ENCODE measurements around the gene CACNA1H. TPM values are rescaled to one million over a fixed set of nuclear protein-coding genes. Genes with fewer than 3 reads are reported as not detected.

CACNA1H gene
- total RNA-seq, 1 donor from 2014 or later = 2.5 TPM

DNA sequence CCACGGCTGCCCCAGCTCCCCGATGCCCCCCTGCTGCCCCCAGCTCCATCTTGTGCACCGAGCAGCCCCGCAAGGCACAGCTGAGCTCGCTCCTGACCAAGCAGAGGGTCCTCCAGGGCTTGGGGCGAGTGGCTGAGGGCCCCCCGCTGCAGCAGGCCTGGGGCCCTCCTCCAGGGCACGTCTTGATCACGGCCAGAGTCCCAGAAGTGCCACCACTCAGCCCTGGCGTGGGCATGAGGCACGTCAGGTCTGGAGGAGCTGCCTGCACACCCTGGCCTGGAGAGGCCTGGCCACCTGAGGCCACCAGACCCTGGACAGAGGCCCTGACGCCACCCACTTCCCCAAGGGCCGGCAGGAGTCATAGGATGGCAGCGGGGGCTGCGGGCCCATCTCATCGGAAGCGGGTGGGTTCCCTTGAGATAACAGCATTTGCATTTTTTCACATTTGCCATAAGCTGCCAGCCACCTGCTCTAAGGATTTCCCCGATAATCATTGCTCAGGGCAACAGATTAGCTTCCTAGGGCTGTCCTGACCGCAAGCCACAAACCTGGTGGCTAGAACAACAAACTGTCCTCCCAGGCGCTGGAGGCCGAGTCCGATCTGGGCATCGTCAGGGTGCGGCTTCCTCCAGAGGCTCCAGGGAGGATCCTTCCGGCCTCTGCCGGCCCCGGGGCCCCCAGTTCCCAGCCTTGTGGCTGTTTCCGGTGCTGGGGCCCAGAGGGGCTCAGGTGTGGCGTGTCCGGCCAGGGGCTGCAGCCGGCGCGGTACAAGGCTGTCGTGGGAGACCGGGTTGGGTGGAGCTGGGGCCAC, 32.9 kb upstream of the CACNA1H start:
- Histone ChIP-seq H3K36me3 (no peaks in the 10 kb centered on the region), H3K27ac (replicated peaks) (no peak overlapping the region), H3K9me3 (replicated peaks) (no peaks in the 10 kb centered on the region), H3K27me3 (ENCODE audit: low read depth) (peaks cover 100% of the 10 kb centered on the region), H3K4me3 (no peak overlapping the region), H3K4me1 (no peaks in the 10 kb centered on the region)
- no peak for DNase-seq
- TF ChIP-seq CTCF (IDR thresholded peaks at IDR 0.05; ENCODE audit: borderline replicate concordance) = no peak
- intact Hi-C loops (cut with micrococcal nuclease) = no loop called here

DNA sequence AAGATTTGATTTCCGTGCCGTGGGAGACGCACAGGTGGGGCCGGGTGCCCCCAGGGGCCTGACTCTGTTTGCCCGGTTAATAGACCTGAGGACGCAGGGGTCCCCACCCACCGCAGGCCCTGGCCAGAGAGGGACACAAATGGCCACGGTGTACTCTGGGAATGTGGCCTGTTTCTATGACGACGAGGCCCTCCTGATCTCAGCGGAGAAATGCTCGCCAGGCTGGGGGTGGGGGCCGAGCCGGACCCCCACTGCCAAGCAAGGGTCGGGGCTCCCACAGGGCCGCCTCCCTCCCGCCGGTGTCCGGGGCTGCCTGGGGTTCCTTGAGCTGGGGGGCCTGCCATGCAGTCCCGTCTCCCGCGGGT, 32.3 kb upstream of the CACNA1H start:
- intact Hi-C loops (cut with micrococcal nuclease) = no loop called here
- no peak for TF ChIP-seq CTCF (IDR thresholded peaks at IDR 0.05; ENCODE audit: borderline replicate concordance)
- Histone ChIP-seq H3K36me3 (no peaks in the 10 kb centered on the region), H3K27ac (replicated peaks) (no peak overlapping the region), H3K4me3 (no peak overlapping the region), H3K27me3 (ENCODE audit: low read depth) (peaks cover 100% of the 10 kb centered on the region), H3K9me3 (replicated peaks) (no peaks in the 10 kb centered on the region), H3K4me1 (no peaks in the 10 kb centered on the region)
- no peak for DNase-seq

GRCh38 chr16:1121009-1121408, 31.9 kb upstream of the CACNA1H start:
- H3K4me3 ChIP-seq = no peak overlapping the region
- no peak for DNase-seq
- H3K27me3 ChIP-seq (ENCODE audit: low read depth) = peaks cover 100% of the 10 kb centered on the region
- H3K36me3 ChIP-seq = no peaks in the 10 kb centered on the region
- intact Hi-C loops (cut with micrococcal nuclease) = no loop called here
- no peak overlapping the region for H3K27ac ChIP-seq (replicated peaks)
- TF ChIP-seq CTCF (IDR thresholded peaks at IDR 0.05; ENCODE audit: borderline replicate concordance) = no peak
- H3K4me1 ChIP-seq = no peaks in the 10 kb centered on the region
- H3K9me3 ChIP-seq (replicated peaks) = no peaks in the 10 kb centered on the region

DNA sequence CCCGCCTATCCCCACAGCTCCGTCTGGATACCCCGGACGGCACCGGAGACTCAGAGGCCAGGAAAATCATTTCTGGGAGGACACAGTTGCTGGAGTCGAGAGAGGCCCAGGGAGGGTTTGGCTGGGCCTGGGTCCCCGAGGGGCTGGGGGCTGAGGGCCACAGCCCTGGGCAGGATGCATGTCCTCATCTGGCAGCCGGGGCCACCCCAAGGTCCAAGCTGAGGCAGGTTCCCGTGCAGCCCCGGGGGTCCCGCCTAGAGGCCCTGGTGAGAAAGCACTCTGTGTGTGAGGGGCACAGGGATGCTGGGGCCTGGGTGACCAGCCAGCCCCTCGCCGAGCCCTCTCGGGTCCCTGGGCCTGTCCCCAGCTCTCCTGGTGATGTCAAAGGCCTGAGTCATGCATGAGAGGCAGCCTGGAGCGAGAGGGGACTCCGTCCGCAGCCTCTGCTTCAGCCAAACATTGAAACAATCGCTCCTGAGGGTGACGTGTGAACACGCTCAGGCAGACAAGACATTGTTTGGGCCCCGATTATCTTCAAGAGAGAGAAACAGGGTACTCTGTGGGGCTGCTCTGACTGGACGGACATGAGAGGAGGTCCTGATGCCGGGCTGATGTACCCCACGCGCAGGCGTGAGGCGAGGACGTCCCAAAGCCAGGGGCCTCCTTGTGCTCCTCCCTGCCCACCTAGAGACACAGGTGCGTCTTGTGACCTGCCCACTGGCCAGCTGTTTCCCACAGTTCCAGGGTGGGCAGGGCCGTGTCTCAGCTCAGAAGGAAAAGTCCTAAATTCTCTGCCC, 31.1 kb upstream of the CACNA1H start:
- no peaks in the 10 kb centered on the region for H3K36me3 ChIP-seq
- H3K9me3 ChIP-seq (replicated peaks) = no peaks in the 10 kb centered on the region
- peaks cover 100% of the 10 kb centered on the region for H3K27me3 ChIP-seq (ENCODE audit: low read depth)
- no peak overlapping the region for H3K27ac ChIP-seq (replicated peaks)
- H3K4me1 ChIP-seq = no peaks in the 10 kb centered on the region
- TF ChIP-seq CTCF (IDR thresholded peaks at IDR 0.05; ENCODE audit: borderline replicate concordance) = no peak
- no peak overlapping the region for H3K4me3 ChIP-seq
- DNase-seq = no peak
- intact Hi-C loops (cut with micrococcal nuclease) = no loop called here

GRCh38 chr16:1122398-1122765, 30.5 kb upstream of the CACNA1H start:
- Histone ChIP-seq H3K4me3 (no peak overlapping the region), H3K27ac (replicated peaks) (no peak overlapping the region), H3K4me1 (no peaks in the 10 kb centered on the region), H3K9me3 (replicated peaks) (no peaks in the 10 kb centered on the region), H3K36me3 (no peaks in the 10 kb centered on the region), H3K27me3 (ENCODE audit: low read depth) (peaks cover 100% of the 10 kb centered on the region)
- no peak for TF ChIP-seq CTCF (IDR thresholded peaks at IDR 0.05; ENCODE audit: borderline replicate concordance)
- DNase-seq = no peak
- intact Hi-C loops (cut with micrococcal nuclease) = no loop called here
